Caco-2 (cell line): ENCODE data around the gene WIF1. TPM values are rescaled to one million over a fixed set of nuclear protein-coding genes. Genes with fewer than 3 reads are reported as not detected.
A peak's percentile ranks its signal among the peaks of the same experiment; 100 is the strongest.

Source experiments
- BruUV-seq: library from RNA; stranded (reverse); fragments of 400-500 nt; replicated peaks from 2 replicates; lab custom pipeline; 2021; lab: Mats Ljungman, UMichigan
- CTCF ChIA-PET: fragments of 300-600 bp; sonication (Branson Sonifier 250); formaldehyde crosslinking; loops from one replicate; lab custom pipeline; 2022; ENCODE audit warnings: antibody characterized with exemption; lab: Charles Lee
- POLR2A ChIA-PET: fragments of 300-600 bp; sonication (Branson Sonifier 250); formaldehyde crosslinking; loops from one replicate; lab custom pipeline; 2022; ENCODE audit warnings: antibody characterized with exemption; lab: Charles Lee
- DNase-seq, 2 experiments: peaks; one replicate each; pipeline versions ENCODE4 v3.0.0 to v3.0.0-alpha.2; 2020 to 2022
- H3K27me3 ChIP-seq: replicated peaks from 2 replicates; pipeline ENCODE4 v1.6.0; 2011; ENCODE audit warnings: low read length; ENCODE audit not compliant: control insufficient read depth, insufficient read depth
- H3K36me3 ChIP-seq: 2 replicates; pipeline ENCODE4 v1.5.1; 2011; ENCODE audit warnings: low read length; ENCODE audit not compliant: control insufficient read depth, insufficient read depth
- H3K4me1 ChIP-seq: fragments of 250-450 bp; sonication (Bioruptor Pico); 2 replicates; pipeline ENCODE4 v1.5.1; 2020; ENCODE audit warnings: mild to moderate bottlenecking
- H3K4me3 ChIP-seq: 2 replicates; pipeline ENCODE4 v1.5.1; 2011; ENCODE audit warnings: low read depth, mild to moderate bottlenecking, control low read depth, low read length
- H3K9me3 ChIP-seq: fragments of 250-450 bp; sonication (Bioruptor Pico); 2 replicates; pipeline ENCODE4 v1.5.1; 2020; ENCODE audit warnings: mild to moderate bottlenecking, moderate library complexity
- H3K27ac Mint-ChIP-seq: one replicate; pipeline ENCODE4 v1.8.0; 2022; ENCODE audit warnings: mixed read lengths; ENCODE audit not compliant: unreplicated experiment
- H3K27me3 Mint-ChIP-seq: one replicate; pipeline ENCODE4 v1.8.0; 2022; ENCODE audit warnings: mixed read lengths; ENCODE audit not compliant: insufficient read depth, unreplicated experiment
- H3K36me3 Mint-ChIP-seq: one replicate; pipeline ENCODE4 v1.8.0; 2022; ENCODE audit warnings: mild to moderate bottlenecking, mixed read lengths; ENCODE audit not compliant: insufficient read depth, unreplicated experiment
- H3K4me1 Mint-ChIP-seq: one replicate; pipeline ENCODE4 v1.8.0; 2022; ENCODE audit warnings: low read depth, mixed read lengths; ENCODE audit not compliant: unreplicated experiment
- H3K4me3 Mint-ChIP-seq: one replicate; pipeline ENCODE4 v1.8.0; 2022; ENCODE audit warnings: mild to moderate bottlenecking, moderate library complexity, mixed read lengths; ENCODE audit not compliant: unreplicated experiment
- H3K9me3 Mint-ChIP-seq: one replicate; pipeline ENCODE4 v1.8.0; 2022; ENCODE audit warnings: mixed read lengths; ENCODE audit not compliant: unreplicated experiment
- CTCF ChIP-seq, 2 experiments: fragments of 200-600 bp in 1 of 2; IDR thresholded peaks; 1 replicate in 1 of 2; 2 replicates in 1 of 2; pipeline versions ENCODE4 v1.5.1 to v1.8.0; 2011 to 2022; ENCODE audit warnings: antibody characterized with exemption in 1 of 2, control low read depth in 1 of 2, inconsistent platforms in 1 of 2, low read depth in 1 of 2, low read length in 1 of 2, mild to moderate bottlenecking in 1 of 2, moderate library complexity in 1 of 2; ENCODE audit not compliant: insufficient read depth in 1 of 2, severe bottlenecking in 1 of 2, unreplicated experiment in 1 of 2
- intact Hi-C: fragments of 100-400 bp; cut with micrococcal nuclease; formaldehyde crosslinking; loops from one replicate; pipeline ENCODE4 v1.10.0; 2022; ENCODE audit not compliant: unreplicated experiment
- total RNA-seq: library from RNA; stranded (reverse); gene quantifications from 2 replicates; pipeline ENCODE4 v1.2.3, GENCODE V29; 2022

Gene WIF1
- total RNA-seq, 1 experiment from 2014 or later, result not detected

GRCh38 chr12:65081496-65081895 is 39.6 kb downstream of the WIF1 start:
- Mint-ChIP-seq H3K27me3 (no peaks in the 10 kb centered on the region), H3K9me3 (no peaks in the 10 kb centered on the region), H3K36me3 (no peaks in the 10 kb centered on the region), H3K27ac (no peak overlapping the region), H3K4me1 (no peaks in the 10 kb centered on the region), H3K4me3 (no peak overlapping the region)
- ChIA-PET POLR2A (no interaction called here), CTCF (no interaction called here)
- Histone ChIP-seq H3K9me3 (no peaks in the 10 kb centered on the region), H3K36me3 (no peaks in the 10 kb centered on the region), H3K4me3 (no peak overlapping the region), H3K27me3 (no peaks in the 10 kb centered on the region), H3K4me1 (no peaks in the 10 kb centered on the region)
- intact Hi-C loops, result no loop called here
- BruUV-seq, result no TSS peak
- no peak for TF ChIP-seq CTCF (IDR thresholded peaks at IDR 0.05; ENCODE audit: insufficient read depth in 1 of 2, low read depth in 1 of 2, low read length in 1 of 2, severe bottlenecking in 1 of 2, unreplicated experiment in 1 of 2)
- no peak for DNase-seq

DNA sequence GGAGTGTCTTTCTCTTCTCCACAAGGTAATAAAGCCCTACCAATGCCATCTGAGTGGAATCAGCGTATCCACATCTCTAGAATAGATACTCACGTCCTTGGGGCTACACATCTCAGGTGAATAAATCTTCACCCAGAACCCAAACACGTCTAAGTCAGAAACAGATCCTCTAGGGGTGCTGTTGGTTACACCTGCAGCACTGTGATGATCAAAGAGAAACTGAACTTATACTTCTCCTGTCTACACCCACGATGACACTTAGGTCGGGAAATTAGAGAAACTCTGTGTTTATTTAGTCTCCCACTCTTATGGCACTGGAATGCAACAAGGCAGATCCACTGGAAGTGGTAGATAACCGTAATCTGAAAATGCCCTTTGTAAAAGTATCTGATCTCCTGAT is 46.2 kb downstream of the WIF1 start:
- peak in 1 of 2 experiments; percentile 26 for DNase-seq
- no peak overlapping the region for H3K27ac Mint-ChIP-seq

GRCh38 chr12:65069336-65069735 is 51.8 kb downstream of the WIF1 start:
- DNase-seq, result no peak
- Mint-ChIP-seq H3K4me1 (no peaks in the 10 kb centered on the region), H3K36me3 (no peaks in the 10 kb centered on the region), H3K27me3 (no peaks in the 10 kb centered on the region), H3K4me3 (no peak overlapping the region), H3K27ac (no peak overlapping the region), H3K9me3 (no peaks in the 10 kb centered on the region)
- no peaks in the 10 kb centered on the region for H3K36me3 ChIP-seq
- H3K4me1 ChIP-seq, result peaks cover 10% of the 10 kb centered on the region; the same call in 1 of the 2 replicates
- no peak for TF ChIP-seq CTCF (IDR thresholded peaks at IDR 0.05; ENCODE audit: insufficient read depth in 1 of 2, low read depth in 1 of 2, low read length in 1 of 2, severe bottlenecking in 1 of 2, unreplicated experiment in 1 of 2)
- ChIA-PET CTCF (no interaction called here), POLR2A (no interaction called here)
- no TSS peak for BruUV-seq
- intact Hi-C loops, result no loop called here
- no peaks in the 10 kb centered on the region for H3K9me3 ChIP-seq
- H3K4me3 ChIP-seq, result no peak overlapping the region
- no peaks in the 10 kb centered on the region; the same call in 1 of the 2 replicates for H3K27me3 ChIP-seq

More for the DNA sequence above, 46.2 kb downstream of the WIF1 start:
- BruUV-seq, result no TSS peak
- intact Hi-C loops, result no loop called here
- H3K9me3 Mint-ChIP-seq, result no peaks in the 10 kb centered on the region
- ChIA-PET CTCF (no interaction called here), POLR2A (no interaction called here)
- H3K27me3 Mint-ChIP-seq, result no peaks in the 10 kb centered on the region
- no peaks in the 10 kb centered on the region for H3K4me1 Mint-ChIP-seq
- no peaks in the 10 kb centered on the region for H3K9me3 ChIP-seq
- no peak overlapping the region for H3K4me3 Mint-ChIP-seq
- H3K4me3 ChIP-seq, result no peak overlapping the region
- no peaks in the 10 kb centered on the region for H3K36me3 Mint-ChIP-seq
- peak in 1 of 2 experiments; percentile 54 for TF ChIP-seq CTCF (IDR thresholded peaks at IDR 0.05; ENCODE audit: insufficient read depth in 1 of 2, low read depth in 1 of 2, low read length in 1 of 2, severe bottlenecking in 1 of 2, unreplicated experiment in 1 of 2)
- H3K36me3 ChIP-seq, result no peaks in the 10 kb centered on the region
- no peaks in the 10 kb centered on the region for H3K27me3 ChIP-seq
- 0 out of 2 replicates have a peak, but pooled peaks cover under 1% of the 10 kb centered on the region for H3K4me1 ChIP-seq
